GM21526 (cell line): ENCODE measurements around the gene CAMK2A.
"Not testable (repeated sequence)": the region's sequence is repeated elsewhere in the genome, so short reads cannot be mapped to it uniquely, and the experiment has no call there.

Source experiments
- ATAC-seq: cut with Tn5 transposase; IDR thresholded peaks from one replicate; pipeline ENCODE4 v1.9.1; 2021; ENCODE audit warnings: moderate library complexity; ENCODE audit not compliant: unreplicated experiment, low FRiP score

CAMK2A gene

DNA sequence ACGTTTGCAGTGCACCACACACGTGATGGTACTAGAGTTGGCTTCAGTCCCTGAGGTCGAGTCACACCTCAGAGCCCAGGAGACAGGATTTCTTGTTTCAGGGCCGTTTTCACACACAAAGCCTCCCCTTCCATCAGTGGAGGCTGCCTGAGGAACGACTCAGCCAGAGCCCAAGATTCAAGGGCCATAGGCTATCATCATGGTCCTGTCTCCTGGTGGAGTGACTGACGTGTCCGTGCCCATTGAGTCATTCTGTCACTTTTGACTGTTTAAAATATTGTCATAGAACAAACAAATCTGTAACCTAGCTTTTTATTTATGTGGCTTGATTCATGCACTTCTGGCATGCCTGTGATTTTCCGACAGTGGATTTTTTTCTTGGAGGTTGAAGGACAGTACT, 28.3 kb downstream of the CAMK2A start:
- ATAC-seq = no peak

DNA sequence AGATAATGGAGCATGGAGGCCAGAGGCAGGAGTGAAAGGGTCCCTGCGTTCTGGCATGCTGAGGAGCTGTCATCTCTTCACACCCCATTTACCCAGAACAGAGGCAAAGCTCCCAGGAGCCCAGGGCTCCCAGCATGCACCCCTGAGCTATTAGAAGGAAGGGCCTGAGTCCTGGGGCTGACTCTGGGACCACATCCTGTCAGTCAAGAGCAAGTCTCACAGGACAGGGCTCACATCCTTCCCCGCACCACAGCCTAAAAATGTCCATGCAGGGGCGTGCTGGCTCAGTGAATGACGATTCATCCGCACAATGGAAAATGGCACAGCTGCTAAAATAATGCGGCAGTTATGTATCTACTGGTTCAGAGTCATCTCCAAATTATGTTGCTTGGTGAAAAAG, 31.4 kb downstream of the CAMK2A start:
- no peak for ATAC-seq

DNA sequence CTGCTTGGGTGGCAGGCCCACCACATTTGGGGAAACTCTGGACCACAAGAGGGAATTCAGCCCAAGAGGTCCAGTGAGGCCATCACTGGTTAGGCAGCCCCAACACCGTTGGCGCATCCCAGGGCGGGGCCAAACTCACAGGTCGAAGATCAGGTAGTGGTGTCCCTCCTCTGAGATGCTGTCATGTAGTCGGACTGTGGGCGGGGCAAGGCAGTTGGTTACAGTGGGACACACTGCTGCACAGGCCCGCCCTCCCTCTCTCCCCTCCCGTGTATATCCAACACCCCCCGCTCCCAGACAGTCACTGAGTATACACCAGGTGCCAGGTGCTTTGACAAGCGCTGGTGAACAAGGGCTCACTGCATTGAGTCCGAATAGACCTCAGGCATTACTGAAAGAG, 32.1 kb downstream of the CAMK2A start:
- ATAC-seq = no peak

DNA sequence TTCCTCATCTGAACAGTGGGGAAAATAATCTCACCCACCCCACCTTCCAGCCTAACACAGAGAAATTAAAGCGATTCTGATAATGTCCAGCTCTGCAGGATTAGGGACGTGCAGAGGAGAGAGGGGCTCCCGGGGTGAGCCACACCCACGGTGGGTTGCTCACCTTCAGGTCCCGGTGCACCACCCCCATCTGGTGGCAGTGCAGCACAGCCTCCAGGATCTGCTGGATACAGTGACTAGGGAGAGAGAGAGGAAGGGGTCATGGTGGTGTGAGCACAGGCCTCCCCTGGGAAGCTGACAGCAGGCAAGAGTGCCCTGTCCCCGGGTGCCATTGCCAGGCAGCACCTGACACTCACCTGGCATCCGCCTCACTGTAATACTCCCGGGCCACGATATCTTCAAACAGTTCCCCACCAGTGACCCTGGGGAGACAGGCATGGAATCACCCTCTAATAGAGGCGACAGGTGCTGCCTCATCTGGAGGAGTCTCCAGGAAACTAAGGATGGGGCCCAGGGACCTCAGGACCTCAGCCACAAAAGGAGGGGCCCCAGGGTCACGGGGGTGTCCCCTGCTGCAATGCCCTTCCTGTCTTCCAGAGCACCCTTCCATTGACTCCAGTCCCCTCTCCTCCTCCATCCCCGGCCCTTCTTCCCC, 33.0 kb downstream of the CAMK2A start:
- no peak for ATAC-seq

DNA sequence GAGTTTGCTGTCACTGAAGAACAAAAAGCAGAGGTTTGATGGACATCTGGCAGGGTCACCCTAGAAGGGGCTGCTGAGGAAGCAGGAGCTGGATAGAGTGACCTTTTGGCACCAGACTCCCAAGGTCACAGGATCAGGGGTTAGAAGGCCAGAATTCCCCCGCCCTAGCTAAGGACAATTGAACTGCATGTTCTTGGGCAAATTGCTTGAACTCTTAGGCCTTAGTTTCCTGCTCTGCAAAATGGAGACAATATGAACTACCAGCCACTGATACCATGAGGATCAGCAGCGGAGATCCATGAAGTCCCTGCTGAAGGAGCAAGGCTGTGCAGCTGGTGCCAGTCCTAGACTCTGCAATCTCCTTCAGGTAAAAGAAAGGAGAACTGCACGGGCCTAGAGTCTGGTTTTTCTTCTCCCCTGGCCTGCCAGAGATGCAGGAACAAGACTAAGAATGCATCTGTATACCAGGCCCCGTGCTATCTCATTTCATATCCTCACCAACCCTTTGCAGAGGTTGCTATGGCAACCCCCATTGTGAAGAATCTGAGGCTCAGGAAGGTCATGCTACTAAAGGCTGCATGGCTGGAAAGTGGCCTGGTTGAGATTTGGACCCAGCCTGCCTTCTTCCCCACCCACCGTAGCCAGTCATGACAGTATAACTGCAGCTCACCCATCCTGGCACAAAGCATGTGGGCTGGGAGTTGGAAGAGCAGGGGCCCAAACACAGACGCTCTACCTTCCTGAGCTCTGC, 33.7 kb downstream of the CAMK2A start:
- no peak for ATAC-seq

- no peak for ATAC-seq
Measured at GRCh38 chr5:150254774-150255173, 34.8 kb downstream of the CAMK2A start.

GRCh38 chr5:150254363-150254762, 35.2 kb downstream of the CAMK2A start:
- no peak for ATAC-seq

- no peak for ATAC-seq
Measured at GRCh38 chr5:150253416-150254208, 36.0 kb downstream of the CAMK2A start.

GRCh38 chr5:150252489-150252888, 37.1 kb downstream of the CAMK2A start:
- ATAC-seq = no peak

DNA sequence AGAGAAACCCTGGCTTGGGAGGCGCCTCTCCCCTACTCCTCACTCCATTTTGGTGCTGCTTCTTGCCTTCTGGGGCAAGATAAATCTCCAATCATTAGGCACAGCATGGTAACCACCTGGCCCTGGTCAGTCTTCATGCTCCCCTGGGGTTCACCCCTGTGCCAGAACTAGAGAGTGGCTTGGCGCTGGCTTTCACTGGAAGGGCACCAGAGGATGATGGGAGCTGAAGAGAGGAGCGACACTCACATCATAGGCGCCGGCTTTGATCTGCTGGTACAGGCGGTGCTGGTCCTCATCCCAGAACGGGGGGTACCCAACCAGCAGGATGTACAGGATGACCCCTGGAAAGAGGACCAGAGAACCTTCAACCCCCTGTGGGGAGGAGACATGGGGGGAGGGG, 38.1 kb downstream of the CAMK2A start:
- no peak for ATAC-seq

DNA sequence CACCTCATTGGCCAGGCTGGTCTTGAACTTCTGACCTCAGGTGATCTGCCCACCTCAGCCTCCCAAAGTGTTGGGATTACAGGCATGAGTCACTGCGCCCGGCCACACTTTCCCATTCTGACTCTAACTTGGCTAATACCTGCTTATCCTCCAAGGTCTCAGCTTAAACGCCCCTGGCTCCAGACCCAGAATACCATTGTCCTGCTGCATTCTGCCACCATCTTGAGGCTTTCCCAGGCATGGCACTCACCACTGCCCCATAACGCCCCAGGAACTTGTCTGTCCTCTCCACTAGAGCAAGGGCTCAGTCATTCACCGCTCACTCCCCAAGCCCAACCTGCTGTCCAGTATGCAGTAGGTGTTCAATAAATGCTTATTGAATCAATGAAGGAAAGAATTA, 39.8 kb downstream of the CAMK2A start:
- no peak for ATAC-seq

GRCh38 chr5:150248946-150249345, 40.6 kb downstream of the CAMK2A start:
- no peak for ATAC-seq

GRCh38 chr5:150248493-150248892, 41.1 kb downstream of the CAMK2A start:
- ATAC-seq = not testable (repeated sequence)

DNA sequence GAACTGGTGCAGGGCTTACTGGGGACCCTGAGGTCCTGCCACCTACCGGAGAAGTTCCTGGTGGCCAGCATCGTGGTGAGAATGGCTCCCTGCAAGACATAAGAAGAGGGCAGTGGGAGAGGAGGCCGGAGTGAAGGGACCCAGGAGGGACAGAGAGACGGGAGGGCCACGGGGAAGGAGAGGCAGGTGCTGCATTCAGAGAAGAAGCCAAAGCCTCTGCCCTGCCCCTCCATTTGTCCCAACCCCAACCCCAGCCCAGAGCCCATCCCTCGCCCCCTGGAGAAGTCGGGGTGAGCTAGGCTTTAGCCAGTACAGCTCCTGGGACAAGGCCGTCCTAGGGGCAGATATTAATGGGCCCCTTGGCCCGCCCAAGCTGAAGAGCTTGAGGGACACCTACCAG, 41.8 kb downstream of the CAMK2A start:
- no peak for ATAC-seq

DNA sequence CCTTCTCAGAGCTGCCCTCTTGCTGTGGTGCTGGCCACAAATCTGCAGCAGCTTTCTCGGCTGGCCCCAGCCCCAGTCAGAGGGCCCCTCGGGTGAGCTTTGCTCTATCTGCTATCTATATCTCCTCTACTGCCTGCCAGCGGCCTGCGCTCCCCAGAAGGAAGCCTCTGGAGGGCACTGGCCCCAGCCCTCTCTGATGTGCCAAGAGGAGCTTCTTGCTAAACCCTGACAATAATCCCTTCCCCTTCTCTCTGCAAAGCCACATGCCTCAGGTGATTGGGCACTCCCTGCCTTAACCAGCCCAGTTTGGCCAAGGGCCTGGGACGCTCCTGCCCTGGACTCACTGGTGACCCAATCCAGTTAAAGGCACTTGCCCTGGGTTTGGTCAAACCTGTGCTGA, 42.7 kb downstream of the CAMK2A start:
- ATAC-seq = no peak

DNA sequence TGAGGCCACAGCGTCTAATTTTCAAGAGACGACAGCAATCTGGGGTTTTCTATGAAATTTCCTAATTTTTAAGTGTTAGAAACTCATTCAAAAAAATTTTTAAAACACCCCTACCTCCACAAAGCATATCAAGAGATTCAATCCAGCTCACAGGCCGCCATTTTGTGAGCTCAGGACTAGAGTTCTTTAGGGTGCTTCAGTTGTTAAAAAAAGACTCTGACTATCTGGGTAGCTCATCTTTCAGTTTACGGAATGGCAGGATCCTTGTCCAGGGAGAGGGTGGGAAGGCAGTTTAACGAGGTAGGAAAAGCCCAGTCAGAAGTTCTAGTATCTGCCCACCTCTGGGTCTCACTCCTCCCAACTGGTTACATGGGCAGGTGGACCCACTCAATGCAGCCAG, 43.1 kb downstream of the CAMK2A start:
- ATAC-seq = no peak

GRCh38 chr5:150245808-150246207, 43.8 kb downstream of the CAMK2A start:
- ATAC-seq = no peak

GRCh38 chr5:150245111-150245789, 44.3 kb downstream of the CAMK2A start:
- no peak for ATAC-seq

GRCh38 chr5:150244209-150244608, 45.4 kb downstream of the CAMK2A start:
- no peak for ATAC-seq

- no peak for ATAC-seq
Measured at GRCh38 chr5:150243590-150243989, 46.0 kb downstream of the CAMK2A start.
